Large intestine (tissue), 3 donors: ENCODE data around the gene RGL3. TPM values are rescaled to one million over a fixed set of nuclear protein-coding genes. Genes with fewer than 3 reads are reported as not detected.
"Not testable (repeated sequence)": the region's sequence is repeated elsewhere in the genome, so short reads cannot be mapped to it uniquely, and the experiment has no call there.

Experiments
- DNase-seq, 2 donors: peaks; one replicate each; pipeline versions ENCODE4 v3.0.0 to v3.0.0-alpha.2; 2013
- H3K27ac ChIP-seq: one replicate; pipeline ENCODE4 v1.5.1; 2013; ENCODE audit warnings: low read length
- H3K27me3 ChIP-seq: 2 replicates; pipeline ENCODE4 v1.6.1; 2013; ENCODE audit warnings: low read length; ENCODE audit not compliant: control insufficient read depth, insufficient read depth
- H3K36me3 ChIP-seq: 2 replicates; pipeline ENCODE4 v1.6.1; 2013; ENCODE audit warnings: low read length; ENCODE audit not compliant: control insufficient read depth, insufficient read depth
- H3K4me1 ChIP-seq: one replicate; pipeline ENCODE4 v1.6.1; 2013; ENCODE audit warnings: low read length; ENCODE audit not compliant: control insufficient read depth, insufficient read depth
- H3K4me3 ChIP-seq: one replicate; pipeline ENCODE4 v1.5.1; 2013; ENCODE audit warnings: low read length
- H3K9me3 ChIP-seq: one replicate; pipeline ENCODE4 v1.6.1; 2013; ENCODE audit warnings: mild to moderate bottlenecking, low read depth, low read length, moderate library complexity; ENCODE audit not compliant: control insufficient read depth
- WGBS: methylation state at CpG from one replicate; pipeline ENCODE4 v1.1.5; 2013; ENCODE audit warnings: low lambda C conversion rate; ENCODE audit not compliant: insufficient coverage; 5-methylcytosine and 5-hydroxymethylcytosine counted together
- polyA plus RNA-seq: library from polyadenylated mRNA; unstranded; fragments of 120-200 nt; gene quantifications from one replicate; pipeline ENCODE4 v1.2.1, GENCODE V29; 2013

Gene RGL3
- polyA plus RNA-seq, 1 donor: 5.3 TPM

GRCh38 chr19:11361037-11361770, 57.9 kb downstream of the RGL3 start:
- WGBS: no CpG with 5 or more reads among the region's 43 CpGs
- peak overlapping the region; percentile 45 for H3K27ac ChIP-seq
- H3K9me3 ChIP-seq: no peaks in the 10 kb centered on the region
- peak; percentile 81 to 88 for DNase-seq
- peaks cover 21% of the 10 kb centered on the region for H3K4me1 ChIP-seq
- H3K27me3 ChIP-seq: no peaks in the 10 kb centered on the region
- peak overlapping the region; percentile 33 for H3K4me3 ChIP-seq
- peaks cover 15% of the 10 kb centered on the region for H3K36me3 ChIP-seq

- Histone ChIP-seq H3K9me3 (no peaks in the 10 kb centered on the region), H3K4me3 (no peak overlapping the region), H3K36me3 (peaks cover 7% of the 10 kb centered on the region), H3K27me3 (peaks cover 4% of the 10 kb centered on the region), H3K27ac (no peak overlapping the region), H3K4me1 (peaks cover 21% of the 10 kb centered on the region)
- DNase-seq: no peak
- no CpG with 5 or more reads among the region's 11 CpGs for WGBS
These were observed 59.7 kb downstream of the RGL3 start for GRCh38 chr19:11359421-11359820.

- Histone ChIP-seq H3K4me1 (peaks cover 13% of the 10 kb centered on the region), H3K27ac (no peak overlapping the region), H3K36me3 (peaks cover 2% of the 10 kb centered on the region), H3K4me3 (no peak overlapping the region), H3K9me3 (no peaks in the 10 kb centered on the region), H3K27me3 (peaks cover 4% of the 10 kb centered on the region)
- WGBS: no CpG with 5 or more reads among the region's 11 CpGs
- DNase-seq: no peak
These were observed 62.2 kb downstream of the RGL3 start for GRCh38 chr19:11356676-11357550.

- no peaks in the 10 kb centered on the region for H3K9me3 ChIP-seq
- DNase-seq: no peak
- H3K4me1 ChIP-seq: peaks cover 5% of the 10 kb centered on the region
- H3K27me3 ChIP-seq: peaks cover 4% of the 10 kb centered on the region
- peaks cover 2% of the 10 kb centered on the region for H3K36me3 ChIP-seq
- WGBS: no CpG with 5 or more reads among the region's 6 CpGs
- H3K27ac ChIP-seq: no peak overlapping the region
- peak overlapping the region; percentile 21 for H3K4me3 ChIP-seq
These were observed 63.1 kb downstream of the RGL3 start for GRCh38 chr19:11356074-11356397.

GRCh38 chr19:11355160-11356073, 63.7 kb downstream of the RGL3 start, which contains the start of gene PLPPR2:
PLPPR2 (plus strand) TSS chr19:11355432; CDS start chr19:11357674, 2,242 bp downstream.
- Histone ChIP-seq H3K9me3 (no peaks in the 10 kb centered on the region), H3K27me3 (peaks cover 4% of the 10 kb centered on the region), H3K4me1 (no peaks in the 10 kb centered on the region), H3K36me3 (no peaks in the 10 kb centered on the region), H3K27ac (no peak within 1 kb of the TSS), H3K4me3 (peak within 1 kb of the TSS; percentile 21)
- DNase-seq: peak; percentile 75 to 76
- WGBS: no CpG with 5 or more reads among the region's 62 CpGs

GRCh38 chr19:11354102-11354501, 65.0 kb downstream of the RGL3 start:
- not testable (repeated sequence) for H3K27me3 ChIP-seq, H3K4me1 ChIP-seq, DNase-seq, H3K9me3 ChIP-seq, H3K27ac ChIP-seq, H3K36me3 ChIP-seq, H3K4me3 ChIP-seq
- no CpG with 5 or more reads among the region's 4 CpGs for WGBS

- WGBS: no CpG with 5 or more reads among the region's 4 CpGs
- DNase-seq: no peak
- Histone ChIP-seq H3K9me3 (peaks cover 3% of the 10 kb centered on the region), H3K27ac (no peak overlapping the region), H3K36me3 (no peaks in the 10 kb centered on the region), H3K27me3 (no peaks in the 10 kb centered on the region), H3K4me1 (peaks cover 17% of the 10 kb centered on the region), H3K4me3 (no peak overlapping the region)
These were observed 69.9 kb downstream of the RGL3 start for GRCh38 chr19:11349171-11349570.

- DNase-seq: no peak
- Histone ChIP-seq H3K27me3 (no peaks in the 10 kb centered on the region), H3K36me3 (peaks cover 4% of the 10 kb centered on the region), H3K4me1 (peaks cover 28% of the 10 kb centered on the region), H3K9me3 (peaks cover 3% of the 10 kb centered on the region), H3K27ac (no peak overlapping the region), H3K4me3 (no peak overlapping the region)
- WGBS: no CpG with 5 or more reads among the region's 7 CpGs
These were observed 71.5 kb downstream of the RGL3 start for GRCh38 chr19:11347546-11348039.

GRCh38 chr19:11346104-11346940, 72.8 kb downstream of the RGL3 start, which contains the start of the genes CCDC159 and TMEM205:
CCDC159 (plus strand) TSS chr19:11346519; CDS start chr19:11346607, 88 bp downstream.
TMEM205 (minus strand) TSS chr19:11346268; CDS start chr19:11345619, 649 bp downstream.
- Histone ChIP-seq H3K4me1 (peaks cover 28% of the 10 kb centered on the region), H3K9me3 (peaks cover 3% of the 10 kb centered on the region), H3K4me3 (peak within 1 kb of the TSS; percentile 77), H3K27ac (peak within 1 kb of the TSS; percentile 83), H3K36me3 (peaks cover 9% of the 10 kb centered on the region), H3K27me3 (no peaks in the 10 kb centered on the region)
- peak; percentile 98 to 100 for DNase-seq
- no CpG with 5 or more reads among the region's 50 CpGs for WGBS
